Panc1 (cell line): ENCODE measurements around the gene PAPPA. TPM values are rescaled to one million over a fixed set of nuclear protein-coding genes. Genes with fewer than 3 reads are reported as not detected.

Experiments used
- ATAC-seq: fragments of 200-7000 bp; cut with Tn5 transposase; 2 replicates; pipeline ENCODE4 v1.9.1; 2020; ENCODE audit warnings: mild to moderate bottlenecking, moderate library complexity
- BruUV-seq: library from RNA; stranded (reverse); fragments of 400-500 nt; replicated peaks from 2 replicates; lab custom pipeline; 2021; lab: Mats Ljungman, UMichigan
- CTCF ChIA-PET: fragments of 300-600 bp; sonication (Branson Sonifier 250); formaldehyde crosslinking; loops from one replicate; lab custom pipeline; 2022; ENCODE audit warnings: antibody characterized with exemption; lab: Charles Lee
- POLR2A ChIA-PET: fragments of 300-600 bp; sonication (Branson Sonifier 250); formaldehyde crosslinking; loops from one replicate; lab custom pipeline; 2022; ENCODE audit warnings: antibody characterized with exemption; lab: Charles Lee
- DNase-seq: peaks from one replicate; pipeline ENCODE4 v3.0.0-alpha.2; 2010; ENCODE audit warnings: low read depth, low spot score
- H3K27ac ChIP-seq: 2 replicates; pipeline ENCODE4 v1.5.1; 2011; ENCODE audit warnings: mild to moderate bottlenecking, low read length, inconsistent platforms
- H3K27me3 ChIP-seq: fragments of 200-500 bp; sonication (Bioruptor generic); 2 replicates; pipeline ENCODE4 v1.6.0; 2014; ENCODE audit warnings: low read length, inconsistent platforms; ENCODE audit not compliant: control insufficient read depth, insufficient read depth
- H3K36me3 ChIP-seq: fragments of 200-500 bp; sonication (Bioruptor generic); 2 replicates; pipeline ENCODE4 v1.5.1; 2014; ENCODE audit warnings: inconsistent platforms, mild to moderate bottlenecking, low read length, moderate library complexity; ENCODE audit not compliant: control insufficient read depth, insufficient read depth
- H3K4me1 ChIP-seq: 2 replicates; pipeline ENCODE4 v1.5.1; 2011; ENCODE audit warnings: inconsistent platforms, mild to moderate bottlenecking, low read length, moderate library complexity; ENCODE audit not compliant: control insufficient read depth, insufficient read depth
- H3K4me3 ChIP-seq, 2 experiments: 2 replicates each; pipeline ENCODE4 v1.5.1; 2011 to 2012; ENCODE audit warnings: low read depth in 2 of 2, low read length in 2 of 2, mild to moderate bottlenecking in 2 of 2, inconsistent platforms in 1 of 2, moderate library complexity in 1 of 2
- H3K9me3 ChIP-seq: fragments of 200-500 bp; sonication (Bioruptor generic); 2 replicates; pipeline ENCODE4 v1.5.1; 2014; ENCODE audit warnings: low read depth, mild to moderate bottlenecking, inconsistent platforms, low read length, moderate library complexity; ENCODE audit not compliant: control insufficient read depth, insufficient read depth
- POLR2AphosphoS5 ChIP-seq: IDR thresholded peaks from 2 replicates; pipeline ENCODE4 v1.6.1; 2012; ENCODE audit warnings: mild to moderate bottlenecking, low read depth, low read length, moderate library complexity
- SIN3A ChIP-seq: IDR thresholded peaks from 2 replicates; pipeline ENCODE4 v1.6.1; 2012; ENCODE audit warnings: low read depth, mild to moderate bottlenecking, low read length, moderate library complexity, borderline replicate concordance; ENCODE audit not compliant: insufficient read depth
- TCF7L2 ChIP-seq: IDR thresholded peaks from 2 replicates; pipeline ENCODE4 v1.6.1; 2011; ENCODE audit warnings: mild to moderate bottlenecking, low read depth, low read length, inconsistent platforms
- in situ Hi-C: cut with HindIII; loops from 2 replicates; pipeline ENCODE4 v1.10.0; 2016; ENCODE audit warnings: low sequenced_read_pairs, low pct_unique_long_range_greater_than_20kb
- intact Hi-C: fragments of 100-400 bp; cut with micrococcal nuclease; formaldehyde crosslinking; loops from one replicate; pipeline ENCODE4 v1.10.0; 2022; ENCODE audit not compliant: unreplicated experiment
- total RNA-seq: library from RNA; stranded (reverse); gene quantifications from one replicate; pipeline ENCODE4 v1.2.1, GENCODE V29; 2021; ENCODE audit not compliant: unreplicated experiment
- TF ChIP-seq, protein P1 (sequence below): fragments of 450-650 bp; IDR thresholded peaks from 2 replicates; pipeline ENCODE4 v1.5.1; 2017; ENCODE audit warnings: mild to moderate bottlenecking
- TF ChIP-seq, protein P2 (sequence below), 2 experiments: IDR thresholded peaks; 2 replicates each; pipeline ENCODE4 v1.6.1; 2011 to 2012; ENCODE audit warnings: low read depth in 2 of 2, control low read depth in 1 of 2, low read length in 1 of 2, mild to moderate bottlenecking in 1 of 2, moderate library complexity in 1 of 2; ENCODE audit not compliant: insufficient read depth in 1 of 2

Gene PAPPA
- total RNA-seq, 1 experiment from 2014 or later: 1.2 TPM

DNA sequence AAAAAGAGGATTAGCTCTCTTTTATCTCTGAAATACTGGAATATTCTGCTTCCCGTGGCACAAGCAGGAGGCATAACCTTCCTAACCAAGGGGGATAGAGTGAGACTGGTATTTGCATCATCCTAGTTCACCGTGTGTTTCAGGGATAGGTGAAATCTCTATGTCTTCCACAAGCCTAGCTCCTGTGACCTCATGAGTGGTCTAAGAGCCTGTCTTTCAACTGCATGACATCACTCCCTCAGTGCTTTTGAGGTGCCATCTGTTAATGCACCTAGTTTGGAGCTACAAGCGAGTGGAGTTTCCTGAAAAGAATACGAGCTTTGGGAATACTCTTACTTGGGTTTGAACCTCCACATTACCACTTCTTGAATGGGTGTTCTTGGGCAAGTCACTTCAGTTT is 181.8 kb downstream of the PAPPA start:
- ATAC-seq (no peak), DNase-seq (no peak)
- intact Hi-C loops (no loop called here), in situ Hi-C loops (no loop called here)
- ChIA-PET POLR2A (no interaction called here), CTCF (interaction anchor here (0.5 kb wide), 1 partner anchor 743 kb away, joined by 3 read pairs; no protein-coding TSS in a partner anchor)
- TF ChIP-seq POLR2AphosphoS5: no peak
- TF ChIP-seq, protein P1, sequence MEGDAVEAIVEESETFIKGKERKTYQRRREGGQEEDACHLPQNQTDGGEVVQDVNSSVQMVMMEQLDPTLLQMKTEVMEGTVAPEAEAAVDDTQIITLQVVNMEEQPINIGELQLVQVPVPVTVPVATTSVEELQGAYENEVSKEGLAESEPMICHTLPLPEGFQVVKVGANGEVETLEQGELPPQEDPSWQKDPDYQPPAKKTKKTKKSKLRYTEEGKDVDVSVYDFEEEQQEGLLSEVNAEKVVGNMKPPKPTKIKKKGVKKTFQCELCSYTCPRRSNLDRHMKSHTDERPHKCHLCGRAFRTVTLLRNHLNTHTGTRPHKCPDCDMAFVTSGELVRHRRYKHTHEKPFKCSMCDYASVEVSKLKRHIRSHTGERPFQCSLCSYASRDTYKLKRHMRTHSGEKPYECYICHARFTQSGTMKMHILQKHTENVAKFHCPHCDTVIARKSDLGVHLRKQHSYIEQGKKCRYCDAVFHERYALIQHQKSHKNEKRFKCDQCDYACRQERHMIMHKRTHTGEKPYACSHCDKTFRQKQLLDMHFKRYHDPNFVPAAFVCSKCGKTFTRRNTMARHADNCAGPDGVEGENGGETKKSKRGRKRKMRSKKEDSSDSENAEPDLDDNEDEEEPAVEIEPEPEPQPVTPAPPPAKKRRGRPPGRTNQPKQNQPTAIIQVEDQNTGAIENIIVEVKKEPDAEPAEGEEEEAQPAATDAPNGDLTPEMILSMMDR: no peak
- TF ChIP-seq, protein P2, sequence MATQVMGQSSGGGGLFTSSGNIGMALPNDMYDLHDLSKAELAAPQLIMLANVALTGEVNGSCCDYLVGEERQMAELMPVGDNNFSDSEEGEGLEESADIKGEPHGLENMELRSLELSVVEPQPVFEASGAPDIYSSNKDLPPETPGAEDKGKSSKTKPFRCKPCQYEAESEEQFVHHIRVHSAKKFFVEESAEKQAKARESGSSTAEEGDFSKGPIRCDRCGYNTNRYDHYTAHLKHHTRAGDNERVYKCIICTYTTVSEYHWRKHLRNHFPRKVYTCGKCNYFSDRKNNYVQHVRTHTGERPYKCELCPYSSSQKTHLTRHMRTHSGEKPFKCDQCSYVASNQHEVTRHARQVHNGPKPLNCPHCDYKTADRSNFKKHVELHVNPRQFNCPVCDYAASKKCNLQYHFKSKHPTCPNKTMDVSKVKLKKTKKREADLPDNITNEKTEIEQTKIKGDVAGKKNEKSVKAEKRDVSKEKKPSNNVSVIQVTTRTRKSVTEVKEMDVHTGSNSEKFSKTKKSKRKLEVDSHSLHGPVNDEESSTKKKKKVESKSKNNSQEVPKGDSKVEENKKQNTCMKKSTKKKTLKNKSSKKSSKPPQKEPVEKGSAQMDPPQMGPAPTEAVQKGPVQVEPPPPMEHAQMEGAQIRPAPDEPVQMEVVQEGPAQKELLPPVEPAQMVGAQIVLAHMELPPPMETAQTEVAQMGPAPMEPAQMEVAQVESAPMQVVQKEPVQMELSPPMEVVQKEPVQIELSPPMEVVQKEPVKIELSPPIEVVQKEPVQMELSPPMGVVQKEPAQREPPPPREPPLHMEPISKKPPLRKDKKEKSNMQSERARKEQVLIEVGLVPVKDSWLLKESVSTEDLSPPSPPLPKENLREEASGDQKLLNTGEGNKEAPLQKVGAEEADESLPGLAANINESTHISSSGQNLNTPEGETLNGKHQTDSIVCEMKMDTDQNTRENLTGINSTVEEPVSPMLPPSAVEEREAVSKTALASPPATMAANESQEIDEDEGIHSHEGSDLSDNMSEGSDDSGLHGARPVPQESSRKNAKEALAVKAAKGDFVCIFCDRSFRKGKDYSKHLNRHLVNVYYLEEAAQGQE (IDR thresholded peaks at IDR 0.05; ENCODE audit: insufficient read depth in 1 of 2, low read depth in 2 of 2, low read length in 1 of 2): no peak
- TF ChIP-seq SIN3A: no peak
- no peak for TF ChIP-seq TCF7L2
- H3K27me3 ChIP-seq: no peaks in the 10 kb centered on the region
- no peak overlapping the region for H3K27ac ChIP-seq
- H3K4me1 ChIP-seq: no peaks in the 10 kb centered on the region
- H3K4me3 ChIP-seq: no peak overlapping the region
- H3K9me3 ChIP-seq: no peaks in the 10 kb centered on the region
- BruUV-seq: no TSS peak
- no peaks in the 10 kb centered on the region for H3K36me3 ChIP-seq

DNA sequence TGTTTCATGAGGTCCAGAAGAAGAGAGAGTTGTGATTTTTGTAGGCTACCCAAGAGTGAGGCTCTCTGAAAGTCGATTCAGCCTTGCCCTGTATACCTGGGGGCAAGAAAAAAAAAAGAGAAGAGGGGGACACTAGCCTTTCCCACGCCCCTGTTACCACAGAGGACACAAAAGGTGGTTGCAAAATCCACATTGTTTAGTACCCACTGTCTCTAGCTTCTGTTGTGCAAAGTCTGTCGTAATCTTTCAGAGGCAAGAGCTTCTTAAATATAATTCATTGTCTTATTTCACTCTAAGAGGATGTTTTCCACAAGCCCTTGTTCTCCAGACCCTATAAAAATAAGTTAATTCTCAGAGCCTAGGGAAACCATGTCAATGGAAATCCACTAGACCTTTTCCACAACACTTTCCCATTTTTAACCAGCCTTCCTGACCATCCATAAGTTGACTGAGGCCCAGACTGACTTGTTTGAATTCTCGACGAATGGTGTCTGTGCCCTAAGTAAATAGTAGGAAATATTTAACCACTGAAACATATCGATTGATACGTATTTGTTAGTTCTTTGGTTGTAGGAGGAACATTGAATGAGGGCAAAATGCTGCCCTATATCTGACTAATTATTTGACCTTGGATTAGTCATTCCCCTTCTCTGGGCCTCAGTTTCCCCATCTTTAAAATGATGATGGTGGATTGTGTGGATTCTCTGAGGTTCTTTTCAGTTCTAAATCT is 182.7 kb downstream of the PAPPA start:
- DNase-seq: no peak
- no peaks in the 10 kb centered on the region for H3K9me3 ChIP-seq
- CTCF ChIA-PET: no interaction called here
- H3K4me1 ChIP-seq: no peaks in the 10 kb centered on the region
- TF ChIP-seq, protein P1: no peak
- TF ChIP-seq TCF7L2: no peak
- in situ Hi-C loops (no loop called here), intact Hi-C loops (no loop called here)
- H3K27me3 ChIP-seq: no peaks in the 10 kb centered on the region
- no peak overlapping the region for H3K4me3 ChIP-seq
- POLR2A ChIA-PET: no interaction called here
- no TSS peak for BruUV-seq
- ATAC-seq: no peak
- H3K27ac ChIP-seq: no peak overlapping the region
- H3K36me3 ChIP-seq: no peaks in the 10 kb centered on the region
